DMS53 treated with DMSO at 0.1 percent for 48 hours (cell line): ENCODE results near the gene THOC1.

Experiments
- DNase-seq: peaks from one replicate; lab custom pipeline; 2025; ENCODE audit not compliant: unreplicated experiment; lab: John Stamatoyannopoulos, UW

The THOC1 gene

GRCh38 chr18:217532-218336, 50.1 kb downstream of the THOC1 start:
- no peak for DNase-seq

- DNase-seq: no peak
Observed at GRCh38 chr18:215448-216010, 52.3 kb downstream of the THOC1 start.

GRCh38 chr18:213966-214365, 53.9 kb downstream of the THOC1 start:
- no peak for DNase-seq

GRCh38 chr18:213505-213904, 54.3 kb downstream of the THOC1 start:
- no peak for DNase-seq

GRCh38 chr18:212780-213179, 55.1 kb downstream of the THOC1 start:
- no peak for DNase-seq

- no peak for DNase-seq
Observed at GRCh38 chr18:211582-211981, 56.3 kb downstream of the THOC1 start.

- DNase-seq: no peak
Observed at GRCh38 chr18:210733-211132, 57.1 kb downstream of the THOC1 start.

GRCh38 chr18:210075-210474, 57.8 kb downstream of the THOC1 start:
- DNase-seq: no peak

- DNase-seq: peak; percentile 94
Observed at GRCh38 chr18:199768-200167, 68.1 kb downstream of the THOC1 start.

GRCh38 chr18:199214-199613, 68.6 kb downstream of the THOC1 start:
- peak; percentile 36 for DNase-seq

GRCh38 chr18:195651-196050, 72.2 kb downstream of the THOC1 start:
- no peak for DNase-seq

GRCh38 chr18:192801-193200, 75.0 kb downstream of the THOC1 start:
- DNase-seq: no peak

GRCh38 chr18:191725-192124, 76.1 kb downstream of the THOC1 start:
- DNase-seq: no peak

- DNase-seq: peak; percentile 92
Observed at GRCh38 chr18:189254-189653, 78.6 kb downstream of the THOC1 start.

- DNase-seq: no peak
Observed at GRCh38 chr18:183769-184168, 84.1 kb downstream of the THOC1 start.

GRCh38 chr18:181711-182110, 86.1 kb downstream of the THOC1 start:
- DNase-seq: no peak

- DNase-seq: no peak
Observed at GRCh38 chr18:179499-179898, 88.3 kb downstream of the THOC1 start.

GRCh38 chr18:172361-172760, 95.5 kb downstream of the THOC1 start:
- DNase-seq: no peak
